Measurements from ENCODE around the gene PCYOX1L.

PCYOX1L gene

GRCh38 chr5:149404746-149405549 lies 47.1 kb downstream of the PCYOX1L start:
- ATAC-seq (ENCODE audit: low read depth) = no peak
- TF ChIP-seq, protein P1, sequence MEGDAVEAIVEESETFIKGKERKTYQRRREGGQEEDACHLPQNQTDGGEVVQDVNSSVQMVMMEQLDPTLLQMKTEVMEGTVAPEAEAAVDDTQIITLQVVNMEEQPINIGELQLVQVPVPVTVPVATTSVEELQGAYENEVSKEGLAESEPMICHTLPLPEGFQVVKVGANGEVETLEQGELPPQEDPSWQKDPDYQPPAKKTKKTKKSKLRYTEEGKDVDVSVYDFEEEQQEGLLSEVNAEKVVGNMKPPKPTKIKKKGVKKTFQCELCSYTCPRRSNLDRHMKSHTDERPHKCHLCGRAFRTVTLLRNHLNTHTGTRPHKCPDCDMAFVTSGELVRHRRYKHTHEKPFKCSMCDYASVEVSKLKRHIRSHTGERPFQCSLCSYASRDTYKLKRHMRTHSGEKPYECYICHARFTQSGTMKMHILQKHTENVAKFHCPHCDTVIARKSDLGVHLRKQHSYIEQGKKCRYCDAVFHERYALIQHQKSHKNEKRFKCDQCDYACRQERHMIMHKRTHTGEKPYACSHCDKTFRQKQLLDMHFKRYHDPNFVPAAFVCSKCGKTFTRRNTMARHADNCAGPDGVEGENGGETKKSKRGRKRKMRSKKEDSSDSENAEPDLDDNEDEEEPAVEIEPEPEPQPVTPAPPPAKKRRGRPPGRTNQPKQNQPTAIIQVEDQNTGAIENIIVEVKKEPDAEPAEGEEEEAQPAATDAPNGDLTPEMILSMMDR (IDR thresholded peaks at IDR 0.05; ENCODE audit: poor library complexity, severe bottlenecking) = no peak
- Histone ChIP-seq H3K4me1 (ENCODE audit: insufficient read depth, poor library complexity, severe bottlenecking) (no peaks in the 10 kb centered on the region), H3K9me3 (ENCODE audit: severe bottlenecking) (no peaks in the 10 kb centered on the region), H3K27me3 (ENCODE audit: insufficient read depth, poor library complexity, severe bottlenecking) (no peaks in the 10 kb centered on the region), H3K27ac (ENCODE audit: poor library complexity, severe bottlenecking) (no peak overlapping the region), H3K4me3 (ENCODE audit: severe bottlenecking) (no peak overlapping the region), H3K36me3 (ENCODE audit: low read depth) (no peaks in the 10 kb centered on the region)
- DNase-seq (ENCODE audit: low spot score) = no peak

DNA sequence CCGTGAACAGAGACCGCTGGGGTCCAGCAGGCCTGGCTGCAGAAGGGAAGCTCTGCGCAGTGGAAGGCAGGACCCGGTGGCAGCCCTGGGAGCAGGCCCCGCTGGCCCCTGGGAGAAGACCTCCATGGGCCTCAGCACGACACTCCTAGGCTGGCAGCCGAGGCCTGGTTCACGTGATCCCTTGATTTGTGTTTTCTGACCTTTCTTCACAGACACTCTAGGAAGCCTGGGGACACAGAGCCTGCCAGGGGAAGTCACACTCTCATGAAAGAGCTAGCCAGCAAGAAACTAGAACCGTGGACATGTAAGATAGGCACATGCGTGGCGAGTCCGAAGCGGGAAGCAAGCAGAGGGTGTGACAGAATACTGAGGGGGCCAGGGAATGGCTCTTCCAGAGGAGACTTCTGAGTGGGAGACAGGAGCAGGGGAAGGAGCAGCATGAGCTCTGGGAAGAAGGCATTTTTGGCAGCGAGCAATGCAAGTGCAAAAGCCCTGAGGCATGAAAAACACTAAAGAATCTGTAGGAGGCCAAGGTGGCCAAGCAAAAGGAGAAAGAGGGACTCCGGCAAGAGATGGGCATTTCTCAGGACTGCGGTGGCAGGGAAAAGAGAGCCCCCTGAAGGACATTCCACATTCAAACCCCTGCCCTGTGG lies 47.8 kb downstream of the PCYOX1L start:
- H3K9me3 ChIP-seq (ENCODE audit: severe bottlenecking) = no peaks in the 10 kb centered on the region
- DNase-seq (ENCODE audit: low spot score) (no peak), ATAC-seq (ENCODE audit: low read depth) (no peak)
- no peak overlapping the region for H3K27ac ChIP-seq (ENCODE audit: poor library complexity, severe bottlenecking)
- H3K4me1 ChIP-seq (ENCODE audit: insufficient read depth, poor library complexity, severe bottlenecking) = no peaks in the 10 kb centered on the region
- H3K4me3 ChIP-seq (ENCODE audit: severe bottlenecking) = no peak overlapping the region
- TF ChIP-seq, protein P1 (IDR thresholded peaks at IDR 0.05; ENCODE audit: poor library complexity, severe bottlenecking) = no peak
- H3K36me3 ChIP-seq (ENCODE audit: low read depth) = no peaks in the 10 kb centered on the region
- H3K27me3 ChIP-seq (ENCODE audit: insufficient read depth, poor library complexity, severe bottlenecking) = no peaks in the 10 kb centered on the region

DNA sequence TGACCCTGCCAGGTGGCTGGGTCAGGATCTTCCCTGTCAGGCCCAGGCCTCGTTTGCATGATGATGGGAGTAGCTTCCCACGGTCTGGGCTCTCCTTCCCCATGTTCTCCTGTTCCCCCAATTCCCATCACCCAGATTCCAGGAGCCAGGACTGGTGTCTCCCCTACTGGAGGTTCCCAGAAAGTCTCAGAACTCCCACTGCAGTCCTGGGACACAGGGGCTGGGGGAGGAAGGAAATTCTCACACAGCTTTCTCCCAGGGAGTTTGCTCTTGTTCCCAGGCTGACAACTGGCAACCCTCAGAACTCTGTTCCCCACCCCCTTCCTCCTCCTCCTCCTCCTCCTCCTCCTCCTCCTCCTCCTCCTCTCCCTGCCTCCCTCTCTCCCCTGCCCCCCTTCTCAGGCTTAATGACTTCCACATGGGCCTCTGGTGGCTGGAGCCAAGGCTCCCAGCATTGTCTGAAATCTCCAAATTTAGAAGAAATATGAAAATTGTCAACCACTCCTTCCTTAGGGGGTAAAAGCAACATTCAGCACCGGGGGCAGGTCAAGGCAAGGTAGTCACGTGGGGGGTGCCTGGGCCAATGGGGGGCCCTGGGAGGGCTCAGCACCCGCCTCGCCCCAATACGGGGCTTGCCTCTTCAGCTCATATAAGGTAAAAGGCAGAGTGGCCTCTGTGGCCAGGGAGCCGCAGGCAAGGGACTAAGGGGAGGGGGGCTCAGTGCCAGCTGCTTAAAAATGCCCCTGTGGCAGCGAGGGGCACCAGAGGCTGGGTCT lies 48.5 kb downstream of the PCYOX1L start:
- Histone ChIP-seq H3K36me3 (ENCODE audit: low read depth) (no peaks in the 10 kb centered on the region), H3K9me3 (ENCODE audit: severe bottlenecking) (no peaks in the 10 kb centered on the region), H3K27me3 (ENCODE audit: insufficient read depth, poor library complexity, severe bottlenecking) (no peaks in the 10 kb centered on the region), H3K27ac (ENCODE audit: poor library complexity, severe bottlenecking) (no peak overlapping the region), H3K4me1 (ENCODE audit: insufficient read depth, poor library complexity, severe bottlenecking) (no peaks in the 10 kb centered on the region), H3K4me3 (ENCODE audit: severe bottlenecking) (no peak overlapping the region)
- TF ChIP-seq, protein P1 (IDR thresholded peaks at IDR 0.05; ENCODE audit: poor library complexity, severe bottlenecking) = no peak
- ATAC-seq (ENCODE audit: low read depth) (no peak), DNase-seq (ENCODE audit: low spot score) (no peak)

DNA sequence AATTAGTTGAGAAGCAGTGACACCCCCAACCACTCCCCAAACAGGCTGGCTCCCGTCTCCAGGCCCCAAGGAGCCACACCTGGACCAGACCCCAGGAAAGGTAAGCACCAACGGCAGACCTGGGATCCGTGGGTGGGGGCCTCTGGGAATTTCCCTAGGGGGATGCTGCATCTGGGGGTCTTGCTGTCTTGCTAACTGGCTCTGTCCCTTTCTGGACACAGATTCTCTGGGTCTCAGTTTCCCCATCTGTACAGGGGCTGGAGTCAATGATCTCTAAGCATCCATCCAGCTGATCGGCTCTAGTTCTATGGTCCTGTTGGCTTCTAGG lies 49.1 kb downstream of the PCYOX1L start:
- TF ChIP-seq, protein P1 (IDR thresholded peaks at IDR 0.05; ENCODE audit: poor library complexity, severe bottlenecking) = no peak
- no peak overlapping the region for H3K27ac ChIP-seq (ENCODE audit: poor library complexity, severe bottlenecking)
- no peaks in the 10 kb centered on the region for H3K9me3 ChIP-seq (ENCODE audit: severe bottlenecking)
- H3K36me3 ChIP-seq (ENCODE audit: low read depth) = no peaks in the 10 kb centered on the region
- ATAC-seq (ENCODE audit: low read depth) (no peak), DNase-seq (ENCODE audit: low spot score) (no peak)
- no peaks in the 10 kb centered on the region for H3K4me1 ChIP-seq (ENCODE audit: insufficient read depth, poor library complexity, severe bottlenecking)
- no peak overlapping the region for H3K4me3 ChIP-seq (ENCODE audit: severe bottlenecking)
- no peaks in the 10 kb centered on the region for H3K27me3 ChIP-seq (ENCODE audit: insufficient read depth, poor library complexity, severe bottlenecking)
